SK-MEL-5 (cell line): ENCODE data around the gene C3orf62. TPM values are rescaled to one million over a fixed set of nuclear protein-coding genes. Genes with fewer than 3 reads are reported as not detected.
A peak's percentile ranks its signal among the peaks of the same experiment; 100 is the strongest.
"Not testable (repeated sequence)": the region's sequence is repeated elsewhere in the genome, so short reads cannot be mapped to it uniquely, and the experiment has no call there.

ENCODE experiments used
- DNase-seq: peaks from one replicate; pipeline ENCODE4 v3.0.0-alpha.2; 2016; ENCODE audit warnings: low read depth, low spot score
- in situ Hi-C: cut with HindIII; loops from 2 replicates; pipeline ENCODE4 v1.10.0; 2016; ENCODE audit warnings: low sequenced_read_pairs, high pct_unique_total_duplicates, low pct_unique_long_range_greater_than_20kb
- small RNA-seq, 2 experiments: library from RNA; depleted of rRNA; stranded (forward); fragments of <200 nt; gene quantifications; one replicate each; pipeline ENCODE3, GENCODE V24; 2014
- total RNA-seq: library from RNA; depleted of rRNA; stranded (reverse); fragments of >200 nt; shearing (Covaris generic); gene quantifications from 2 replicates; pipeline ENCODE4 v1.2.3, GENCODE V29; 2014; rRNA removed

The C3orf62 gene
- total RNA-seq, 1 experiment from 2014 or later: 1.7 TPM

DNA sequence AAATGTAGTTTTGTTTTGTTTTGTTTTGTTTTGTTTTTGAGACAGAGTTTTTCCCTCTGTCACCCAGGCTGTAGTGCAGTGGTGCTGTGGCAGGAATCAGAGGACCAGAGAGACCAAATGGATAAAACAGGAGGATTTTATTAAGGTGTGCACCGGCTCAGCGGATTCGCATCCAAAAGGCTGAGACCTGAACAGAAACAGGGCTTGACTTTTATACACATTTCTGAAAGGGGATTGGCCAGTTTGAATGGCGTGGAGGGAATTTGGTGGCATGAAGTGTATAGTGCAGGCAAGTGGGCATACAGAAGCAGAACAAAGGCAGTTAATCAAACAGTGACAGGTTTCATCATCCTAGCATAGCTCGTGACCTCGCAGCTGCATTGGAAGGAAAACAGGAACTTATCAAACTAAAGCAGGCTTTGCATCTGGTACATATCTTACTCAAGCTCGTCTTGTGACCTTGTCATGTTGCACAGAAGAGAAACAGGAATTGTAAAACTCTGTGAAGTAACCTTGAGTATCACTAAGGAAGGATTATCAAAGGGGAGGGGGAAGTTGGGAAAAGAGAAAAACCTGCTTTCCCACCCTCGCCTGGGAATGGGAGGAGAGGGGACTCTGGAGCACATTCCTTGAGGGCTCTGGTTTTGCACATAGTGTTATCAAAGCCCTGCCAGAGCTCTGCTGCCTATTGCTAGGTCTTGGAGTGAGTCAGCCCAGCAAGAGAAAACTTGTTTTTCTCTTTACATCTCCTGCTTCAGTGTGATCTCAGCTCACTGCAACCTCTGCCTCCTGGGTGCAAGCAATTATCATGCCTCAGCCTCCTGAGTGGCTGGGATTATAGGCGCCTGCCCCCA is 38.5 kb downstream of the C3orf62 start:
- peak; percentile 61 for DNase-seq
- in situ Hi-C loops: no loop called here

- in situ Hi-C loops: no loop called here
- no peak for DNase-seq
Observed at GRCh38 chr3:49237344-49237743, 39.7 kb downstream of the C3orf62 start.

DNA sequence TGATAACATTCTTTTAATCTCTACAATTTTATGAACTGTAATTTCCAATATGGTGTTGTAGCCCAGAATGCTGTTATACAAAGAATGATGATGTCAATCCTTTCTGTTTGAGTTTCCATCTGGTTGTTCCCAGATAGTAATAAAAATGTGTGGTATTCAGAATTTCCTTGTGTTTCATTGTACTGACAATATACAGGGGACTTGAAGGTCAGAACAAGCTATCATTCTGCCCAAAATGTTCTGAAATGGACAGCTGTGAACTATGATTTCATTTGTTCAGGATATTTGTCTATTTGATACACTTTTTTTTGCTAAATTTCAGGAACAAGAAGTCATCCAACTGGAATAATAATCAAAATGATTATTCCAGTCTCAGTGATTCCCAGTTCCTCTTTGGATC is 40.8 kb downstream of the C3orf62 start:
- in situ Hi-C loops: no loop called here

GRCh38 chr3:49228817-49229216 is 48.2 kb downstream of the C3orf62 start:
- DNase-seq, in situ Hi-C loops: not testable (repeated sequence)

More for the DNA sequence above, 40.8 kb downstream of the C3orf62 start:
- DNase-seq: no peak

DNA sequence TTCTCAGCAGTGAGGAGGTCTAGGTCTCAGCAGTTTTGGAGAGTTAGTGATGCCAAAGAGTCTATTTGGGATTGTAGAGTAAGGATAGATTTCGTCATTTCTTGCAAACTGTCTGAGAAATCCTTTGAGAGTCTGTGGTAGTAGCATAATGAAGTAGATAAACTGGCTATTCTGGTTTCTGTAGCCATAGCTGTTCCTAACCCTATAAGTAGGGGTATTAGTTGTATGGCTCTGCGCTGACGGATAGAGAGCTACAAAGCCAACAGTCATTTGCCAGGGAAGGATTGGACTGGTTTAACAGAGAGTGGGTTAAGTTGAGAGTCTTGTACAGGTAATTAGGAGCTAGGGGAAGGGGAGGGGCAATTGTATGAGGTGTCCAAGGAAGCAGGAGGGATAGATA is 55.0 kb downstream of the C3orf62 start:
- in situ Hi-C loops: no loop called here
- DNase-seq: no peak

DNA sequence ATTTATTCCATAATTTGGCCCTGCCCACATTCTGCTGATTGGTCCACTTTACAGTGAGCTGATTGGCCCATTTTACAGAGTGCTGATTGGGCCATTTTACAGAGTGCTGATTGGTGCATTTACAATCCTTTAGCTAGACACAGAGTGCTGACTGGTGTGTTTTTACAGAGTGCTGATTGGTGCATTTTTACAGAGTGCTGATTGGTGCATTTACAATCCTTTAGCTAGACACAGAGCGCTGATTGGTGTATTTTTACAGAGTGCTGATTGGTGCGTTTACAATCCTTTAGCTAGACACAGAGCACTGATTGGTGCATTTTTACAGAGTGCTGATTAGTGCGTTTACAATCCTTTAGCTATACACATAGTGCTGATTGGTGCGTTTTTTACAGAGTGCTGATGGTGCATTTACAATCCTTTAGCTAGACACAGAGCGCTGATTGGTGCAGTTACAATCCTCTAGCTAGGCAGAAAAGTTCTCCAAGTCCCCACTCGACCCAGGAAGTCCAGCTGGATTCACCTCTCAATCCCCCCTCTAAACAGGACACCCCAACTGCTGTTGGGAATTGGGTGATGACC is 56.0 kb downstream of the C3orf62 start:
- DNase-seq, in situ Hi-C loops: not testable (repeated sequence)

DNA sequence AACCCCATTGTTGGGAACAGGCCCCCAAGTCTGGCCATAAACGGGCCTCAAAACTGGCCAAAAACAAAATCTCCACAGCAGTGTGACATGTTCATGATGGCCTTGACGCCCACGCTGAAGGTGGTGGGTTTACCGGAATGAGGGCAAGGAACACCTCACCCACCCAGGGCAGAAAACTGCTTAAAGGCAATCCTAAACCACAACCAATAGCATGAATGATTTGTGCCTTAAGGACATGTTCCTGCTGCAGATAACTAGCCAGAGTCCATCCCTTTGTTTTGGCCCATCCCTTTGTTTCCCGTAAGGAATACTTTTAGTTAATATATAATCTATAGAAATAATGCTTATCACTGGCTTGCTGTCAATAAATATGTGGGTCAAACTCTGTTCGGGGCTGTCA is 57.9 kb downstream of the C3orf62 start:
- in situ Hi-C loops: no loop called here
- no peak for DNase-seq

Small RNA genes lying within 50 kb of the gene (small RNA-seq; reads per million reads assigned to genes)
- gene AC121247.2: 0 reads per million in 2 experiments
- gene MIR4271: 0 reads per million in 2 experiments
- gene RF00019: 0 reads per million in 2 experiments

Other genes starting within 250 kb of the C3orf62 start
- 463 and 511 TPM in 2 replicates for gene IMPDH2, start 247.8 kb downstream of the C3orf62 start, total RNA-seq
- gene QRICH1, start 183.2 kb downstream of the C3orf62 start, total RNA-seq: 58.0 and 75.3 TPM in 2 replicates
- 228 and 236 TPM in 2 replicates for gene QARS1, start 172.5 kb downstream of the C3orf62 start, total RNA-seq
- 63.3 and 66.0 TPM in 2 replicates for gene USP19, start 156.4 kb downstream of the C3orf62 start, total RNA-seq
- gene LAMB2, start 144.2 kb downstream of the C3orf62 start, total RNA-seq: 43.6 and 45.1 TPM in 2 replicates
- 25.3 and 25.5 TPM in 2 replicates for gene CCDC71, start 110.9 kb downstream of the C3orf62 start, total RNA-seq
- gene KLHDC8B, start 105.6 kb downstream of the C3orf62 start, total RNA-seq: 12.2 and 15.8 TPM in 2 replicates
- 11.8 and 12.4 TPM in 2 replicates for gene USP4, start 62.8 kb upstream of the C3orf62 start, total RNA-seq
- 28.7 and 29.0 TPM in 2 replicates for gene GPX1, start 81.1 kb upstream of the C3orf62 start, total RNA-seq
- 283 and 287 TPM in 2 replicates for gene RHOA, start 134.7 kb upstream of the C3orf62 start, total RNA-seq
- gene TCTA, start 135.2 kb upstream of the C3orf62 start, total RNA-seq: 17.7 and 19.8 TPM in 2 replicates
- gene AMT, start 145.2 kb upstream of the C3orf62 start, total RNA-seq: 0.32 TPM in 1 of 2 replicates, not detected in the other
- 3.0 and 3.5 TPM in 2 replicates for gene NICN1, start 152.1 kb upstream of the C3orf62 start, total RNA-seq
- gene DAG1, start 193.0 kb upstream of the C3orf62 start, total RNA-seq: 98.1 and 98.9 TPM in 2 replicates